Hepatocyte (in vitro differentiated cells): ENCODE measurements around the gene PEDS1.

ENCODE experiments used
- EZH2 ChIP-seq: fragments of 200-600 bp; sonication (generic); IDR thresholded peaks from 2 replicates; pipeline ENCODE4 v1.6.1; 2016; ENCODE audit warnings: antibody characterized with exemption, mild to moderate bottlenecking, borderline replicate concordance
- EZH2phosphoT487 ChIP-seq: fragments of 200-600 bp; sonication (generic); IDR thresholded peaks from one replicate; pipeline ENCODE4 v1.6.1; 2018; ENCODE audit warnings: antibody characterized with exemption, mild to moderate bottlenecking, low read depth, moderate library complexity; ENCODE audit not compliant: unreplicated experiment, severe bottlenecking
- TF ChIP-seq, protein P1 (sequence below): fragments of 200-600 bp; sonication (generic); IDR thresholded peaks from 2 replicates; pipeline ENCODE4 v1.5.1; 2016; ENCODE audit warnings: antibody characterized with exemption, mild to moderate bottlenecking; ENCODE audit not compliant: poor library complexity

DNA sequence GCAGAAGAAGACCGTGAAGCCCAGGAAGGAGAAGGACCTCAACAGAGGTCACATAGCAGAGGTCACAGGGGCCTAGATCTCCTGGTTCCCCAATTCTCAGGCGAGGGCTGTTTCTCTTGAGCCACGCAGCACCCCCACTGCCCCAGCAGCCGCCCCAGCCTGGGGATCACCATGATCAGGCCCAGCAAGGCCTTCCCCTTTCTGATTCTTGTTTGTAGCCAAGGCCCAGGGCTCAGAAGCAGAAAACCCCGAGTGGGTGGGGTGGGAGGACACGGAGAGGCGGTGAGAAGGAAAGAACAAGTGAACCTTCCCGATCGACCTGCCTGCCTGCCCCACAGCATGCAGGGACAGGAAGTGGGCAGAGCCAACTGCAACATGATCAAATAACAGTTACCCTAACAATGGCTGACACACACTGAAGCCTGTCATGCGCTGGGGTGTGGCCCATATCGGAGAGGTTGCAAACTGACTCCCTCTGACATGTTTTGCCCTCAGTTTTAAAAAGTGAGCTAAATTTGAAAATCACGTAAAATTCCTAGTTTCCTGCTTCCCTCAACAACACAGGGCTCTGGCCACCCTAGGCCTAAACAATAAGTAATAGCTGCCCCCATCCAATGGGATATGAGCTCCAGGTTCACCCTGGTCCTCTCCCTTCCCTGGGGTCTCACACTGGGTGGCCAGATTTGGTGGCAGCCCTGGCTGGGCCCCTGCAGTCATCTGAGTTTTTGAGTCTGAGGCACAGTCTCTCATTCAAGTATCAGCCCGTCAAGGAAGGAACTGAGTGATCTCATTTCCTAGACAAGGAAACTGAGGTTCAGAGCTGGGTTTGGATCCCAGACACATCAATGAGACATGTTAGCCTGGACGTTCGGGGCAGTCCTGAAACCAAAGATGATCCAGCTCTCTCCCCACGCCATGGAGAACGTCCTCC lies 6.5 kb downstream of the PEDS1 start:
- TF ChIP-seq, protein P1, sequence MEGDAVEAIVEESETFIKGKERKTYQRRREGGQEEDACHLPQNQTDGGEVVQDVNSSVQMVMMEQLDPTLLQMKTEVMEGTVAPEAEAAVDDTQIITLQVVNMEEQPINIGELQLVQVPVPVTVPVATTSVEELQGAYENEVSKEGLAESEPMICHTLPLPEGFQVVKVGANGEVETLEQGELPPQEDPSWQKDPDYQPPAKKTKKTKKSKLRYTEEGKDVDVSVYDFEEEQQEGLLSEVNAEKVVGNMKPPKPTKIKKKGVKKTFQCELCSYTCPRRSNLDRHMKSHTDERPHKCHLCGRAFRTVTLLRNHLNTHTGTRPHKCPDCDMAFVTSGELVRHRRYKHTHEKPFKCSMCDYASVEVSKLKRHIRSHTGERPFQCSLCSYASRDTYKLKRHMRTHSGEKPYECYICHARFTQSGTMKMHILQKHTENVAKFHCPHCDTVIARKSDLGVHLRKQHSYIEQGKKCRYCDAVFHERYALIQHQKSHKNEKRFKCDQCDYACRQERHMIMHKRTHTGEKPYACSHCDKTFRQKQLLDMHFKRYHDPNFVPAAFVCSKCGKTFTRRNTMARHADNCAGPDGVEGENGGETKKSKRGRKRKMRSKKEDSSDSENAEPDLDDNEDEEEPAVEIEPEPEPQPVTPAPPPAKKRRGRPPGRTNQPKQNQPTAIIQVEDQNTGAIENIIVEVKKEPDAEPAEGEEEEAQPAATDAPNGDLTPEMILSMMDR: no peak
- TF ChIP-seq EZH2: no peak
- no peak for TF ChIP-seq EZH2phosphoT487
